H1 (cell line): ENCODE data around the gene IFT27. TPM values are rescaled to one million over a fixed set of nuclear protein-coding genes. Genes with fewer than 3 reads are reported as not detected.

Experiments used
- RXRA ChIP-seq: IDR thresholded peaks from 2 replicates; pipeline ENCODE4 v1.6.1; 2011; ENCODE audit warnings: low read depth, mild to moderate bottlenecking, low read length, moderate library complexity; ENCODE audit not compliant: insufficient read depth
- SUZ12 ChIP-seq: fragments of 200-600 bp; sonication (generic); IDR thresholded peaks from 2 replicates; pipeline ENCODE4 v1.6.1; 2012; ENCODE audit warnings: mild to moderate bottlenecking, inconsistent platforms, low read length, moderate library complexity, mixed read lengths
- polyA plus RNA-seq, 7 experiments: library from polyadenylated mRNA; depleted of rRNA in 3 of 7; stranded (reverse) in 5 of 7; unstranded in 2 of 7; fragments of >200 nt in 5 of 7; fragments of 200-250 nt in 2 of 7; gene quantifications; 1 replicate in 5 of 7; 2 replicates in 1 of 7; 4 replicates in 1 of 7; pipeline versions ENCODE4 v1.2.1 to v1.2.3, GENCODE V29; 2011 to 2013; ENCODE audit warnings: missing spikeins in 2 of 7, mixed read lengths in 2 of 7
- total RNA-seq: library from RNA; stranded (reverse); fragmentation: NEBNext Ultra II Directional; extraction: Animal tissue kit (Norgen Biotek cat#: 25700); gene quantifications from 2 replicates; pipeline ENCODE4 v1.2.1, GENCODE V29; 2021
- TF ChIP-seq, protein P1 (sequence below): IDR thresholded peaks from 2 replicates; pipeline ENCODE4 v1.6.1; 2012; ENCODE audit warnings: inconsistent platforms

IFT27 gene
- total and polyA plus RNA-seq, 2 of the 8 experiments (the other 6 are each of a cell fraction or from before 2014, with no cell fraction given), result 36.4 to 46.2 TPM

DNA sequence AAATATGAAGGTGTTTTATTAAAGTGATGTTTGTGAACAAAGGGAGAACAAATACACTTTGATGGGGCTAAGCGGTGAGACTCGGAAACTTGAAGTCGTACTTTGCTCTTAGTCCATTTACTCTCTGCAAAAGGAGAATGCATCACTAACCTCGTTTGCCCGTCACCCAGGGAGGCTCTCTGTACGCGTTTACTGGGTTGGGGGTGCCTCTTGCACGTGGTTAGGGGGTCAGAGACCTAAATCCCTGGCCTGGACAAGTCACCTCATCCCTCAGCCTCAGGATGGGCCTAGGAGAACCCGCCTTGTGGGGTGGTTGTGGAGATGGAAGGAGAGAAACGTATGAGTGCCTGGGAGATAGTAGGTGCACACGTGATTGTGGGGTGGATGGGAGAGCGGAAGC is 803 bp upstream of the IFT27 start (continued):
- TF ChIP-seq, protein P1, sequence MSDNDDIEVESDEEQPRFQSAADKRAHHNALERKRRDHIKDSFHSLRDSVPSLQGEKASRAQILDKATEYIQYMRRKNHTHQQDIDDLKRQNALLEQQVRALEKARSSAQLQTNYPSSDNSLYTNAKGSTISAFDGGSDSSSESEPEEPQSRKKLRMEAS, result no peak
- no peak for TF ChIP-seq RXRA
- no peak for TF ChIP-seq SUZ12
